ENCODE measurements around the gene TMEM258.
A peak's percentile ranks its signal among the peaks of the same experiment; 100 is the strongest.

The TMEM258 gene

DNA sequence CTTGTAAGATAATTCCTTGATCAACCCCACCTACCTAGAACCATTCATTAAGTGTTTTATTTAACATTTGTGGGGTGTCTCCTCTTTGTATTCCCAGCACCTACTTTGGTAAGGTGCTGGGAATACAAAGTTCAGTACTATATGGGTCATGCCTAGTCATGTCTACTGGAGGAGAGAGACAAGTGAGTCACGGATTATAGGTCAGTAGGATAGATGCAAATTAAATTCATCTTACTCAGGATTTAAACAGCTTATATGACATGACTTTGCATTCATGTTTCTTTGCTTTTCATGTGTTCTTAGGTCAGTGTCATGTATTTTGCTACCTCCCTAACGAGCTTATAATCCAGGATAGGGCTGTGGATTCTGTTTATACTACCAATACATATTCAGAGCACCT lies 27.8 kb upstream of the TMEM258 start:
- no peak for DNase-seq (ENCODE audit: low read depth)

DNA sequence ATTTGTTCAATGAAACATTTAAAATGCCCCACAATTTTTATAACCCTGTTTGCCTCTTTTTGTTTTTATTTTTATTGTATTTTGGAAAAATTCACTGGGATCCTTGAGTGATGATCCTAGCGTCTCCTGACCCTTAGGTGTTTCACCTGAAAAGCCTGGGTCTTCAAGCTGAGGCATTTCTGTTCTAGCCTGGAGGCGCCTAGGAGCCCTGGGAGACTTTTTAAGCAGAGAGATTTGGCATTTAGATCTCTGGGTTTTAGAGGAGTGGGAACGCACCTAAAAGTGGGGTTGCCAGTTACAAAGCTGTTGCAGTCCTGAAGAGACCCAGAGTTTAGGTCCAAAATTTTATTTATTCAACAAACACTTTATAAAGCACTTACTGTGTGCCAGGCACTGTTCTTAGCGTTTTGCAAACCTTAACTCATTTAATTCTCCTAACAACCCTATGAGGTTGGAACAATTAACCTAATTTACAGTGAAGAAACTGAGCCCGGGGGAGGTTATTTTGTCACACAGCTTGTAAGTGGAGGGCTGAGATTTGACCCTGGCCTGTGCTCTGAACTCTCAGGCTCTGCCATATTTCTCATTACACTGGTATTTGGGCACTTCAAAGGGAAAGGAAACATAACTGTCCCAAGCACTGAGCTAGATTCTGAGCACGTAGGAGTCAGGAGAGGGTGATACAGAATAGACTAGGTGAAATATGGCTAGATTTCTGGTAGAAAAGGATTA lies 25.2 kb upstream of the TMEM258 start:
- no peak for DNase-seq (ENCODE audit: low read depth)

DNA sequence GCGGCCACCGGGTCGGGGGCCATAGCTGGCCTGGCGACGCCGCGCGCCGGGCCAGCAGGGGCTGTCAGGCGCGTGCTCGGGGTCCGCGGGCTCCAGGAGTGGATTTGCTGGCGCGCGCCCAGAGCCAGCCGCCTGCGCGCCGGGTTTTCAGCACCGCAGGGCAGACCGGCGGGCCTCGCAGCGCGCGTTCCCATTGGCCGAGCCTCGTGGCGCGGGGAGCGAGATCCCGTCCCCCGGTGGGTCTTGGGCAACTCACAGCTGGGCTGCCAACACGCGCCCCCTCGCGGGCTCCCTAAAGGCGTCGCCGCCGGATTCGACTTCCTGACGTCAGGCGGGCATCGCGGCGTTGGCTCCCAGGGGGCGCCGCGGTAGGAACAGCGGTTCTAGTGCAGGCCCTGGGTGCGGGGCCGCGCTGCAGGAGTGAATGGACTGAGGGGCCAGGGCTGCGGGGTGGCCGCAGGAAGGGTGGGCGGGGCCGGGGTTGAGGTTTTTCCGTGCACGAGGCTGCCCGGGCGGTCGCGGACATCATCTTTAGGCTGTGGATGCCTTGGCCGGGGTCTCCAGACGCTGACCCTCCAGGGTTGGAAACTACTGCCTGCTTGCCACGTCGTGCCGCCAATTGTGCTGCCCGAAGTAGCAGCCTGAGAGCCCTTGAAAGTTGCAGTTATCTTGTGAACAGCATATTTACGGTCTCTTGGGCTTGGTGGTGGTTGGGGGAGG lies 24.5 kb upstream of the TMEM258 start, which contains the start of gene FADS1:
Gene FADS1, minus strand, starts transcription at position 268 of the 720 bp plus-strand sequence. Its CDS starts 74 bp downstream, at position 194.
- peak; percentile 56 for DNase-seq (ENCODE audit: low read depth)

DNA sequence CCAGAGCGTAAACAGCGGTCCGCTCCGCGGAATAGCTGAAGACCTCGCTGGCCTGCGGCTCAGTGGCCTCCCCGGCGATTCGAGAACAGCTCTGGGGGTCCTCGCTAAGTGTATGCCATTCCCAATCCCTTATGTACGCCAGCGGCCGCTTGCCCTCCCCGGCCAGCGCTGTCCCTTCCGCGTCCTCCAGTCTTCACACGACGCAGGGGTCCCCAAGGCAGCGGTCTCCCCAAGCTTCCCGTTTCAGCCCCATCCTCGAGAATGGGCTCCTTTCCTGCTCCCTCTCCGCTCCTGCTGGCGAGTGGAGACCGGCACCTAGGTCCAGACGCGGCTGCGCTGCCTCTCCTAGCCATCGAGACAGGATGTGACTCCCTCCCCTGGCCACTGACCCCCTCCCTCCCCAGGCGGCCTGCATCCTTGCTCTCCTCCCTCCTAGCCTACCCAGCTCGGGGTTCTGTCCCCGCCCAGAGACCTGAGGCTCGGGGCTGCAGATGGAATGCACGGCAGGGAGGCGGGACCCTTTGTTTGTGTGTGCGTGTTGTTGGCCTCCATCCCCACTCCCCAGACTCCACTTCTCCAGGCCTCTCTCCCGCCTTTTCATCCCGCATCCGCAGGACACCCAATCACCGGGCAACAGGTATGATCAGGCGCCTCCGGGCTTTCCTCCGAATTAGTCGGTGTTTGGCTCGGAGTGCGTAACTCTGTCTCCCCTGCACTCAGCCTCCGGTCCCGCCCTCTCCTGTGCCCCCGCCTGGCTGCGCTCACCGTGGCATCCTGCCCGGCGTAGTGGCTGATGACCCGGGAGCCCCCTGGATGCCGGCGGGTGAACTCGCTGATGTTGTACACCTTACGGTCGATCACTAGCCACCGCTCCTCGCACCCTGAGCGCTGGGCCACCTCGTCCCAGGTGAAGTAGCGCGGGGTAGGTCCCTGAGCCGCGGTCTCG lies 23.7 kb upstream of the TMEM258 start:
- peak; percentile 44 for DNase-seq (ENCODE audit: low read depth)

DNA sequence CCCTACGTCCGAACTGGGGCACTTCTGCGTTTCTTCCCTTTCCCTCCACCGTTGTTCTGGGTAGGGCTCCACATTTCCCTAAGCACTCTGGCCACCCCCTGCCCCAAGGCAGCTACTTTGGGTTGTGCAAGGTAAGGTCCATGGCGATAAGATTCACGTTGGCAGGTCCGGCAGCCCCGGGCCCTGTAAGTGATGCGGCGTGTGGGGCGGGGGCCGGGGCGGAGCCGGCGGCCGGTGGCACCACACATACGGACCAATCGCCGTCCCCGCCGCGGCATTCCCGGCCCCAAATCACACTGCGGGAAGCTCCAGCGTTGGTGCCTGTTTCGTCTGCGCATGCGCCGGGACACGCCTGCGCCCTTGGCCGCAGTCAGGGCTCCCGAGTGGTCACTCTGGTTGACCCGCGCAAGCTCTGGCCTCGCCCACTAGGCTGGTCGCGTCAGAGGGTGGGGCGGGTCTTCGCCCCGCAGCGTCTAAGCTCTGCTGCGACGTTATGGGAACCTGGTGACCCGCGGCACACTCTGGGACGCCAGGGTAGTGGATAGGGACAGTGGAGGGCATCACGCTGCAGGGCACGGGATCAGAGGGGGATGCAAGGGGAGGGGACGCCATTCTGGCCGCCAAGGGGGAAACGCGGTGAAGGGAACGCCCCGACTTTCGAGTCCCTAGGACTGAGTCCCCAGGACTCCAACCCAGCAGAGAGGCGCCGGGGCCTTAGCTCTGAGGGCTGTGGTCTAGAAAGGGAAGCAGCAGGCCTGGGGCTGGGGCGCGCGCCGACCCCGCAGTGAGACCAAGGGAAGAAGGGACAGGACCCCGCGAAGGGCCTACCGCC lies 22.8 kb upstream of the TMEM258 start:
- no peak for DNase-seq (ENCODE audit: low read depth)

DNA sequence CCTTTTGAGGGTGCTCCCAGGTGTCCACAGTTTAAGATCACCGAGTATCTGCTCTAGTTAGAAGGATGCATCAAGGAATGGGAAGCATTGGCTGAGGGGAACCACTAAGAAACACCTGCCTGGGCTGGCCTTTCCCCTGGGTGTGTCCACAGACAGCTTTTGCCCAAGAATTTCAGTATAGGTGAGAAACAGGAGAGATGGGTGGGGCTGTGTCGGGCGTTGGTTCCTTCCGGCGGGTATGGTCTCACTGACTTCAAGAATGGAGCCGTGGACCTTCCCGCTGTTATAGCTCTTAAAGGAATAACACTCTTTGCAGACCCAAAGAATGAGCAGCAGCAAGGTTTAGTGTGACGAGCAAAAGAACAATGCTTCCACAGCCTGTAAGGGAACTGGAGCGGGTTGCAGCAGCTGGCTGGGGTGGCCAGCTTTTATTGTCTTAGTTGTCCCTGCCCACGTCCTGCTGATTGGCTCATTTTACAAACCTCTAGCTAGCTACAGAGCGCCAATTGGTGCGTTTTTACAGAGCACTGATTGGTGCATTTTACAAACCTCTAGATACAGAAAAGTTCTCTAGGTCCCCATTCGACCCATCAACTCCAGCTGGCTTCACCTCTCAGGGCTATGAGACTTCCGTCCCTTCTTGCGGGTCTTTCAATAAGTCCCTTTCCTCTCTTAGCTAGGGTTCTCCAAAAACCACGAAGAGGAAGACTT lies 22.0 kb upstream of the TMEM258 start:
- DNase-seq (ENCODE audit: low read depth) = no peak

DNA sequence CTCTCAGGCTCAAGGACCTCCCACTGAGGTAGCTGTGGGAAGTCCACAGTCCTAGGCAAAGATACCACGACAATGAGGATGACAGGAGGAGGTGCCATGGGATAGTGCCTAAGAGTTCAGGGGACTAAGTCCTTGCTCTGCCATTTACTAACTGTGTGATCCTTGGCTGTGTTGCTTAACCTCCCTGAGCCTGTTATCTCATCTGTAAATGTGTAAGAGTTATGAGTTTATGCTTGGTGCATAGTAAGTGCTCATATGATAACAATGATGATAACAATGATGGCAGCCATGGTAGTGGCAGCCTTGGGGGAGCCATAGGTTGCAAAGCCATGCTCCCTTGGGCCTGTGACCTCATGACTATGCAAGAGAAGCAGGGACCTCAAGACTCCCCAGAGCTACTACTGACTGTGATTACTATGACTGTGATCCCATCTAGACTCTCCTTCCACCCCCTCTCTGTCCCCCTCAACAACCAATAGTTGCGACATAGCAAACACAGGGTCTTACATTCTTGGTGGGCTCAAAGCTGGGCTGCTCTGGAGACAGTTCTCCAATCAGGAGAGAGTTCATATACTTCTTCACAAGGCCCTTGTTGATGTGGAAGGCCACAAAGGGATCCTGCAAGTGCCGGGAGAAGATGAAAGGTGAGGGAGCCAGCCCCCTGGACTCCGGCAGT lies 20.5 kb upstream of the TMEM258 start:
- DNase-seq (ENCODE audit: low read depth) = no peak

DNA sequence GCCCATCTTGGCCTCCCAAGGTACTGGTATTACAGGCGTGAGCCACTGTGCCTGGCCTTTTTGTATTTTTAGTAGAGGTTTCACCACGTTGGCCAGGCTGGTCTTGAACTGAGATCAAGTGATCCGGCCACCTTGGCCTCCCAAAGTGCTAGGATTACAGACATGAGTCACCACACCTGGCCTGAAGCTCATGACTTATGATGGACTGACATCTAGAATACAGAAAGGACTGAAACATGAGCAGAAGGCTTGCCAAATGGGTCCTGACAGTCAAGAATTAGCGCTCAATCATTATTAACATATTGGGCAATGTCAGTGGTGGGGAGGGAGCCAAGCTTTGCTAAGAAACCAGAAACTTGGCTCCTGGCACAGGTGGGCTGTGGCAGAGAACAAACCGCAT lies 19.4 kb upstream of the TMEM258 start:
- no peak for DNase-seq (ENCODE audit: low read depth)

DNA sequence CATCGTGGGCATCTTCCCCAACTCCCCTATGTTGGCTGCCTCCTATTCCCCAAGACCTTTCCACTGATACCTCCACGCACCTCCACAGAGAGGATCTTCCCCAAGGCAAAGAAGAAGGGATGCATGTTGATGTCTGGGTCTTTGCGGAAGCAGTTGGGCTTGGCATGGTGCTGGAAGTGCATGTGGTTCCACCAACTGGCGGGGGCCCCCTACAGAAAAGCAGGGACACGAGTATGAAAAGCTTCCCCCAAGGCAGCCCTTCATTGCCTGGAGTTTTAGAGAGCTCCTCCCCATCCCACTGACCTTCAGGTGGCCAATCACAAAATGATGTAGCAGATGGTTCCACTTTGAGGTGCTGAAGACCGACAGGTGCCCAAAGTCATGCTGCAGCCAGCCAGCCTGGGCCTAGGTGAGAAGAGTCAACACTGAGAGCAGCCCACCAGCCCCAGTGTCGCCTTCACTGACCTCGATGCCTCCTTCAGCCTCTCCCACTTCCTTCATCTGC lies 18.3 kb upstream of the TMEM258 start:
- no peak for DNase-seq (ENCODE audit: low read depth)

DNA sequence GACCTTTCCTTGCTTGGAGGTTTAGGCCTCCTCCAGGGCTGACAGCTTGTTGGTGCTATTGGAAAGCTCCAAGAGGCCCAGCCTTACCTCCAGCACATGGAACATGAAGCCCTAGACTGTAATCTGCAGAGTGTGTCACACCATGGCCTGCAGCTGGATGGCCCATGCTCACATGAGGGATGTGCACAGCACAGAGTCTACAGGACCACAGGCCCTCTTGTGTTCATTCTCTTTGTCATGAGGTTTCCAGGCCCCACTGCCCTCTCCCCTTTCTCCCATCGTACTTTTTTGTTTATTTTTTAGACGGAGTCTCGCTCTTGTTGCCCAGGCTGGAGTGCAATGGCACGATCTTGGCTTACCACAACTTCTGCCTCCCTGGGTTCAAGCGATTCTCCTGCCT lies 14.4 kb upstream of the TMEM258 start:
- no peak for DNase-seq (ENCODE audit: low read depth)

DNA sequence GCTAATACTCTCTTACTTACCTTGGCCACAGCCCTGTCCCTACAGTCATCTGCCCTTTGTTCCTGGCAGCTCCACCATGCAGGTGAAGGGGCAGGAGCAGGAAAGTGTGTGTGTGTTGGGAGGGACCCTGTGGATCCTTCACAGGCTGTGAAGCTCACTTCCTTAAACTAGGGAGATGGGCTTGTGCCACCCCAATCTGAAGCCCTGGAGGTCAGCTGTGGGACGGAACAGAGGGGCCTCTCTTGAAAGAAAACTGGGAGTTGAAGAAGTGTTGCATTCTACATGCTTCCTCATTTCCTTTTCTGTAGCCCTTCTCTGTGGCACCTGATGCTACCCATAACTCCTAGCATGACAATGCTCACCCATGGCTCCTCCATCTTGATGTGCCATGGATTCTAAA lies 12.7 kb upstream of the TMEM258 start:
- DNase-seq (ENCODE audit: low read depth) = no peak

DNA sequence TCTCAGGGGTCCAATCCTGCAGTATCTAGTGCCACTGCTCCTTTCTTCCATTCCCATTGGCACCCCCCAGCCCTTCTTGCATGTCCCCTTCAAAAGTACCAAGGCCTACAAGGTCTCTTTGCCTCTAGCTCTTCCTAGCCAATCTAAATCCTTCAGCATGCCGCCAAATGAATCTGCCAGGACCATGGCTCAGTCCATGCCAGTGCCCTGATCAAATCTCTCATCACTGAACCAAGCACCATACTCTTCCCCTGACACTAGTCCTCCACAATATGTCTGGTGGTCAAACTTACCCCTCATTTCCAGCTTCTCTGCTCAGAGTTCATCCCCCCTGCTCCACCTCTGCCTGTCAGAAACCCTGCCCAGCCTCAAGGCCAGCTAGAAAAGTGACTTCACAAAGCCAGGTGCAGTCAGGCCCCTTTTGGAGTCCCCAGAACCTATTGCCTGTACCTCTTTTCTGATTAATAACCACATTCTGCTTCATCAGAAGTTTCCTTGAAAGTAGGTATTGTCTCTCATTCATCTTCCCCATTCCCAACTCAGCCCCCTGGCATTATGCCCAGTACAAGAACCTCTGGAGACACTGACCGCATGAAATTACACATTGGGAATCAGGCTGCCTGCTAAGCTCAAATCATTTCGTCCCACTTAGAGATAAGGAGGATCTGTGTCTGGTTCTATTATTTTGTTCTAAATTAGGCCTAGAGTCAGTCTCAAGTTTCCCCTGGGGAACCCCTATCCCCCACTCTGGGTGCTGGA lies 11.7 kb upstream of the TMEM258 start:
- no peak for DNase-seq (ENCODE audit: low read depth)

DNA sequence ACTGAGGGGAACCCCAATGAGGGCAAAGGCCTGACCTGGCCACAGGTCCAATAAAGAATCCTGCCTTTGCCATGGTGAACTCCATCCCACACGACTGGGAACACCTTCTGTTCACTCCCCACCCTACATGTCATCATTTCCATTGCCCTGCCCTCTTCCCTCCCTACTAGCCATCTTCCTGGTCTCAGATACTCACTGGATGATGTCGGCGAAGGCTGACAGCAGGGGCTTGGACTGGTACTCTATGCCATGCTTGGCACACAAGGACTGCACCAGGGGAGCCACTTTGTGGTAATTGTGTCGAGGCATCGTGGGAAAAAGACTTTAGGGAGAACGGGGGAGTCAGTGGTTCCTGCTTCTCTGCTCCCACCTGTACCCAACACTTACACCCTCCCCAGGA lies 10.2 kb upstream of the TMEM258 start:
- DNase-seq (ENCODE audit: low read depth) = no peak

DNA sequence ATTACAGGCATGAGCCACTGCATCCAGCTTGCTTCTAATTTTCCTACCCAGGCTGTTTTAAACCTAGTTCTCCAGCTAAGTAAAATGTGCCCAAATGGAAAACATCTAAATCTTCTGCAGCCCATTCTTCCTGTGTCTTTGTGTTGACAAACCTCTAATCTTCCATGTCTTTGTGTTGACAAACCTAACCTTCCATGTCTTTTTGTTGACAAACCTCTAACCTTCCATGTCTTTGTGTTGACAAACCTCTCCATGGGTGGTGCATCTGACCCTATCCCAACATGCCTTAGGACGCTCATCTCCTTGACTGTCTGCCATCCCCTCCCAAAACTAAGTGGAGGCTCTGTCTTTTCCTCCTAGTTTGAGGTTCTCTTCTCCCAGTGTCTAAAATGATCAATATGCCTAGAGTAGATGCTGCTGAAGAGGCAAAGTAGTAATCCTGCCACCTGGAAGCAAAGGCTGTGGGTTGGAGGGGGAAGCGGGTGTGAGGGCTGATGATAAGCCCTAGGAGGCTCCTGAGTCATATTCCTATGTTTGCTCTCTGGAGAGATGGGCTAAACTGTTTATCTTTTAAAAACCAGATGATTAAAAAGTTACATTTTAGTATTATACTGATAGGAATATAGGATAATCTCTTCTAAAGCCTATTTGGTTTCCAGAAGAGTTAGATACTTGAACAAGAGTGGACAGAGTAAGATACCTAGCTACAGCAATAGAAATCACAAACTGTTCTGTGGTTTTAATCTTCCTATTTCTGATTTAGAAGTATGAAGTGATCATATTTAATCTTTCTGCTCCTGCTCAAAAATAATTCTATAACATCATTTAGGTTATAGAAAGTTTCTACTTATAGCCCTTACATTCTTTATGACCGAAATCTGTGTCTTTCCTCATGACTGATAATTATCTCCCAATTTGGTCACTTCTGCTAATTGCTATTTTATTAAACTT lies 8.2 kb upstream of the TMEM258 start:
- no peak for DNase-seq (ENCODE audit: low read depth)

DNA sequence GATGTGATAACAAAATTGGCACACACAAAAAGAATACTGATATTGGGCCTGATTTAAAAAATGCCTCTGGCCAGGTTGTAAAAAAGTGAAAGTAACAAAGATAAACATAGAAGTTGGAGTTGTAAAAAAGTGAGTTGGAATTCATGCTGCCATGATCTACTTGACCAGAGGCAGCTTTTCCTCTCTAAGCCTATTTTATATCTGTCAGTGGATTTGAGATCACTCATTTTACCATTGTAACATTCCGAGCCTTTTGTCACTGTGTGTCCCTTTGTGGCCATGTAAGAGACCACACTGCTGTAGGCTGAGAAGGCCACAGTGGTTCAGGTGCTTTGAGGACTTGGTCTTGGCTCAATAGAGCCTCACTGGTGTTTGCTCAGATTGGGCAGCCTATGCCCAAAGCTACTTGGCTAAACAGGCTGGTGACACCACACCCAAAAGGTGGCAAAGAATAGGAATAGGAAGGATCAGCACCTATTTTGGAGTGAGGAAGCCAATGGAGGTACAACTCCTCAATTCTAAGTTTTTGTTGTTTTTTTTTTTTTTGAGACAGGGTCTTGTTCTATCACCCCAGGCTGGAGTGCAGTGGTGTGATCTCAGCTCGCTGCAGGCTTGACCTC lies 7.4 kb upstream of the TMEM258 start:
- DNase-seq (ENCODE audit: low read depth) = no peak

DNA sequence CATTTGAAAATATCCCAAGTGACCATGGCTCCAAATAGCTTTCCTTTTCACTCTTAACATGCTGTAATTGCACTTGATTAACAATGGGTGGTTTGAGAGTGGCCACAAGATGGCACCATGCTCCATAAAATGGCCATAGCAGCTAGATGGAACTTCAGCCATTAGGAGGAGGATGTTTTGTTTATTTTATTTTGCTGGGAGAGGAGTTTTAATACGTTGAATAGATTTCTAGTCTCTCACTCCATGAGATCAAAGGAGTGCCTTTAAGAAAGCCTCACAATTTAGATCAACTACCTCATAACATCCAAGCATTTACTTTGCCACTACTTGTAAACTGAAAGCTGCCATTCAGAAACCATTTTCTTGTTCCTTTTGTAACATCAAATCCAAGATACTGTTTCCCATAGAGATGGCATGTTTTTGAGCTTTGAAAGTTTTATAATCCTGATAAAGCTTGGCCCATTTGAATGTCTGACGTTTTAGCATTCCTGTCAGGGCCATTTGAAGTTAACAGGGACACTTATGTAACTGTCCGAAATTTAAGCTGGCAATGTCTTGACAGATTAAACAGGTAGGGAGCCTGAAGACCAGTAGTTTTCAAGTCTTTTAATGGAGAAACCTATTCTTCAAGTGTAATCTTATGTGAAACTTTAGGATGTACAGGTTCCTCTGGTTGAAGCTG lies 5.0 kb upstream of the TMEM258 start:
- peak; percentile 58 for DNase-seq (ENCODE audit: low read depth)

DNA sequence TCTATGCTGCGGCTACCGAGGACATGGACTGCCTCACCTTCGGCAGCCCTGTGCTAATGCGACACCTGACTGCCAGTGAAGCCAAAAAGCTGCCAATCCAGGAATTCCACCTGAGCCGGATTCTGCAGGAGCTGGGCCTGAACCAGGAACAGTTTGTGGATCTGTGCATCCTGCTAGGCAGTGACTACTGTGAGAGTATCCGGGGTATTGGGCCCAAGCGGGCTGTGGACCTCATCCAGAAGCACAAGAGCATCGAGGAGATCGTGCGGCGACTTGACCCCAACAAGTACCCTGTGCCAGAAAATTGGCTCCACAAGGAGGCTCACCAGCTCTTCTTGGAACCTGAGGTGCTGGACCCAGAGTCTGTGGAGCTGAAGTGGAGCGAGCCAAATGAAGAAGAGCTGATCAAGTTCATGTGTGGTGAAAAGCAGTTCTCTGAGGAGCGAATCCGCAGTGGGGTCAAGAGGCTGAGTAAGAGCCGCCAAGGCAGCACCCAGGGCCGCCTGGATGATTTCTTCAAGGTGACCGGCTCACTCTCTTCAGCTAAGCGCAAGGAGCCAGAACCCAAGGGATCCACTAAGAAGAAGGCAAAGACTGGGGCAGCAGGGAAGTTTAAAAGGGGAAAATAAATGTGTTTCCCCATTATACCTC lies 3.6 kb upstream of the TMEM258 start:
- DNase-seq (ENCODE audit: low read depth) = no peak
